ENCODE measurements around the gene CAMKK2. TPM values are rescaled to one million over a fixed set of nuclear protein-coding genes. Genes with fewer than 3 reads are reported as not detected.
"Not testable (repeated sequence)": the region's sequence is repeated elsewhere in the genome, so short reads cannot be mapped to it uniquely, and the experiment has no call there.

Gene CAMKK2
- total and polyA plus RNA-seq, 2 experiments from 2014 or later = 20.1 to 29.8 TPM

- DNase-seq = no peak
- Histone ChIP-seq H3K4me3 (no peak overlapping the region), H3K27ac (no peak overlapping the region), H3K79me2 (ENCODE audit: insufficient read depth) (no peaks in the 10 kb centered on the region), H3F3A (ENCODE audit: insufficient read depth) (no peaks in the 10 kb centered on the region), H3K36me3 (ENCODE audit: low read depth) (no peaks in the 10 kb centered on the region), H2AFZ (no peak overlapping the region), H3K9ac (no peak overlapping the region), H3K9me2 (ENCODE audit: insufficient read depth) (no peaks in the 10 kb centered on the region), H4K20me1 (ENCODE audit: insufficient read depth) (no peaks in the 10 kb centered on the region), H3K9me3 (ENCODE audit: low read depth) (no peaks in the 10 kb centered on the region), H3K27me3 (replicated peaks; ENCODE audit: insufficient read depth) (no peaks in the 10 kb centered on the region), H3K4me2 (ENCODE audit: unreplicated experiment) (no peak overlapping the region), H3K4me1 (ENCODE audit: insufficient read depth) (no peaks in the 10 kb centered on the region)
- no peak for TF ChIP-seq EZH2phosphoT487 (IDR thresholded peaks at IDR 0.05; ENCODE audit: insufficient read depth, low read depth)
- TF ChIP-seq EZH2 (IDR thresholded peaks at IDR 0.05; ENCODE audit: insufficient read depth, poor library complexity, severe bottlenecking) = no peak
- in situ Hi-C loops (cut with MboI) = no loop called here
- 85 to 89% methylated on average over 14 of the region's 14 CpGs for WGBS, 2 experiments (ENCODE audit: low coverage in 1 of 2, low lambda C conversion rate in 2 of 2, missing lambda C conversion rate in 2 of 2)
Observed at GRCh38 chr12:121232977-121233627, 63.4 kb downstream of the CAMKK2 start.

GRCh38 chr12:121232163-121232562 is 64.3 kb downstream of the CAMKK2 start:
- no peak for DNase-seq
- Histone ChIP-seq H2AFZ (no peak overlapping the region), H3K9ac (no peak overlapping the region), H3K36me3 (ENCODE audit: low read depth) (no peaks in the 10 kb centered on the region), H3K4me1 (ENCODE audit: insufficient read depth) (no peaks in the 10 kb centered on the region), H3K27ac (no peak overlapping the region), H3K4me2 (ENCODE audit: unreplicated experiment) (no peak overlapping the region), H3K79me2 (ENCODE audit: insufficient read depth) (no peaks in the 10 kb centered on the region), H4K20me1 (ENCODE audit: insufficient read depth) (no peaks in the 10 kb centered on the region), H3K27me3 (replicated peaks; ENCODE audit: insufficient read depth) (no peaks in the 10 kb centered on the region), H3K9me3 (ENCODE audit: low read depth) (no peaks in the 10 kb centered on the region), H3K4me3 (no peak overlapping the region), H3F3A (ENCODE audit: insufficient read depth) (no peaks in the 10 kb centered on the region), H3K9me2 (ENCODE audit: insufficient read depth) (no peaks in the 10 kb centered on the region)
- no peak for TF ChIP-seq EZH2 (IDR thresholded peaks at IDR 0.05; ENCODE audit: insufficient read depth, poor library complexity, severe bottlenecking)
- no peak for TF ChIP-seq EZH2phosphoT487 (IDR thresholded peaks at IDR 0.05; ENCODE audit: insufficient read depth, low read depth)
- in situ Hi-C loops (cut with MboI) = no loop called here
- 78% methylated on average over 16 of the region's 16 CpGs for WGBS, 2 experiments (ENCODE audit: low coverage in 1 of 2, low lambda C conversion rate in 2 of 2, missing lambda C conversion rate in 2 of 2)

DNA sequence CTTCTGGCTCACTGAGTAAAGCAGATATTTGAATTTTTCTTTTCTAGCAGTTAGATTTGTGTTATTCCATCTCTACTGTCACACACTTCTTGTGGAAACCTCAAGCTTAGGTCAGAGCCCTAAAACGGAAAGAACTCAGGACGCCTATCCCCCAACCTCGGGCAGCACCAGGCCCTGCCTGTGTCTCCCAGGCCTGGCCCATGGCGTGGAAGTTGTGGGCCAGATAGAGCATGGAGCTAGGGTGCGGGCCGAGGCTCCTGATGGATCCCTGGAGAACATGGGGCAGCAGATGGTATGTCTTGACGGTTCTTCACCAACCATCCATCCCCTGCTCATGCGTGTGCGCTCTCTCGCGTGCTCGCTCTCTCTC is 66.0 kb downstream of the CAMKK2 start:
- H3K9me2 ChIP-seq (ENCODE audit: insufficient read depth) = no peaks in the 10 kb centered on the region
- H3K79me2 ChIP-seq (ENCODE audit: insufficient read depth) = no peaks in the 10 kb centered on the region
- no peak overlapping the region for H2AFZ ChIP-seq
- no peak overlapping the region for H3K27ac ChIP-seq
- WGBS, 2 experiments (ENCODE audit: low coverage in 1 of 2, low lambda C conversion rate in 2 of 2, missing lambda C conversion rate in 2 of 2) = 91 to 93% methylated on average over 12 of the region's 12 CpGs
- H3K4me1 ChIP-seq (ENCODE audit: insufficient read depth) = no peaks in the 10 kb centered on the region
- no peaks in the 10 kb centered on the region for H3K27me3 ChIP-seq (replicated peaks; ENCODE audit: insufficient read depth)
- H3K36me3 ChIP-seq (ENCODE audit: low read depth) = no peaks in the 10 kb centered on the region
- no peak for TF ChIP-seq EZH2phosphoT487 (IDR thresholded peaks at IDR 0.05; ENCODE audit: insufficient read depth, low read depth)
- TF ChIP-seq EZH2 (IDR thresholded peaks at IDR 0.05; ENCODE audit: insufficient read depth, poor library complexity, severe bottlenecking) = no peak
- H3F3A ChIP-seq (ENCODE audit: insufficient read depth) = no peaks in the 10 kb centered on the region
- H3K4me2 ChIP-seq (ENCODE audit: unreplicated experiment) = no peak overlapping the region
- no peaks in the 10 kb centered on the region for H3K9me3 ChIP-seq (ENCODE audit: low read depth)
- H3K9ac ChIP-seq = no peak overlapping the region
- H4K20me1 ChIP-seq (ENCODE audit: insufficient read depth) = no peaks in the 10 kb centered on the region
- H3K4me3 ChIP-seq = no peak overlapping the region
- in situ Hi-C loops (cut with MboI) = no loop called here
- DNase-seq = no peak

DNA sequence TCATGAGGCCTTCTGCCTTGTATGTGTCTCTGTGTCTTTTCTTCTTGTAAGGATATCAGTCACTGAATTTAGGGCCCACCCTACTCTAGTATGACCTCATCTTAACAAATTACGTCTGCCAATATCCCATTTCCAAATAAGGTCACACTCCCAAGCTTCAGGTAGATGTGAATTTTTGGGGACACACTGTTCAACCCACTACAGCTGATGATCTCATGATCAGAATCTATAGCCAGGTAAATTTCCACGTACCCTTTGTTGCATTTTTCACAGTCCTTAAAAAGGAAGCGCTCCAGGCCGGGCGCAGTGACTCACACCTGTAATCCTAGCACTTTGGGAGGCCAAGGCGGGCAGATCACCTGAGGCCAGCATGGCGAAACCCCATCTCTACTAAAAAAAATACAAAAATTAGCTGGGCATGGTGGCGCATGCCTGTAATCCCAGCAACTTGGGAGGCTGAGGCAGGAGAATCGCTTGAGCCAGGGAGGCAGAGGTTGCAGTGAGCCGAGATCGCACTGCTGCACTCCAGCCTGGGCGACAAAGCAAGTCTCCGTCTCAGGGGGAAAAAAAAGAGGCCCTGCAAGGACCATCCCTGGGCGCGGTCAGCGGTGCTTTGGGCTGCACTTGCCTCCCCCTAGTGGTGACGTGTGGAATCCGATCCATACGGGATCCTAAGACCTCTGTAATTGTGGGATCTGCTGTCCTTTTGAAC is 66.5 kb downstream of the CAMKK2 start:
- H3K4me1 ChIP-seq (ENCODE audit: insufficient read depth); H3K27me3 ChIP-seq (replicated peaks; ENCODE audit: insufficient read depth); H3K9me2 ChIP-seq (ENCODE audit: insufficient read depth); H3K36me3 ChIP-seq (ENCODE audit: low read depth); H3F3A ChIP-seq (ENCODE audit: insufficient read depth); H3K79me2 ChIP-seq (ENCODE audit: insufficient read depth); in situ Hi-C loops (cut with MboI); H3K27ac ChIP-seq; H3K4me3 ChIP-seq; H4K20me1 ChIP-seq (ENCODE audit: insufficient read depth); H3K9ac ChIP-seq; H3K4me2 ChIP-seq (ENCODE audit: unreplicated experiment); H3K9me3 ChIP-seq (ENCODE audit: low read depth): not testable (repeated sequence)
- DNase-seq = peak; percentile 80
- 51 to 55% methylated on average over 19 of the region's 19 CpGs for WGBS, 2 experiments (ENCODE audit: low coverage in 1 of 2, low lambda C conversion rate in 2 of 2, missing lambda C conversion rate in 2 of 2)
- H2AFZ ChIP-seq = peak overlapping the region; percentile 59; the same call in 1 of the 2 replicates
